GM21529 (cell line): Measurements from ENCODE around the gene UCHL1.

Experiments used
- ATAC-seq: cut with Tn5 transposase; IDR thresholded peaks from one replicate; pipeline ENCODE4 v1.9.1; 2021; ENCODE audit not compliant: unreplicated experiment

The UCHL1 gene

DNA sequence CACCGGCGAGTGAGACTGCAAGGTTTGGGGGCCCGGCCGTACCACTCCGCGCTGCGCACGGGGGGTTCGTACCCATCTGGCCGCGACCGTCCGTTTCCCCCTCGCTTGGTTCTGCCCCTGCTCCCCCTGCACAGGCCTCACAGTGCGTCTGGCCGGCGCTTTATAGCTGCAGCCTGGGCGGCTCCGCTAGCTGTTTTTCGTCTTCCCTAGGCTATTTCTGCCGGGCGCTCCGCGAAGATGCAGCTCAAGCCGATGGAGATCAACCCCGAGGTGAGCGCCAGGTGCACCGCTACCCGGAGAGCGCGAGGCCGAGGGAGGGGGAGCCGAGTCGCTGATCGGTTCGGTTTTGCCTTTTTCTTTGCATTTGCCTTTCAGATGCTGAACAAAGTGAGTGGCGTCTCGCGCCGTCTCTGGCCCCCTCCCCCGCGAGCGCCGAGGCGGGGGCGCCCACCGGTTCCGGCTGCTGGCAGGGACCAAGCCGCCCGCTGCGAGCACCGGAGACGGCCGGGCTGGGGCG is at the start of gene UCHL1:
Gene UCHL1, plus strand, starts transcription at position 189 of the 517 bp plus-strand sequence. Its CDS starts 49 bp downstream, at position 238.
- ATAC-seq: peak; percentile 21

GRCh38 chr4:41207291-41207831 is 49.4 kb upstream of the UCHL1 start:
- ATAC-seq: no peak

DNA sequence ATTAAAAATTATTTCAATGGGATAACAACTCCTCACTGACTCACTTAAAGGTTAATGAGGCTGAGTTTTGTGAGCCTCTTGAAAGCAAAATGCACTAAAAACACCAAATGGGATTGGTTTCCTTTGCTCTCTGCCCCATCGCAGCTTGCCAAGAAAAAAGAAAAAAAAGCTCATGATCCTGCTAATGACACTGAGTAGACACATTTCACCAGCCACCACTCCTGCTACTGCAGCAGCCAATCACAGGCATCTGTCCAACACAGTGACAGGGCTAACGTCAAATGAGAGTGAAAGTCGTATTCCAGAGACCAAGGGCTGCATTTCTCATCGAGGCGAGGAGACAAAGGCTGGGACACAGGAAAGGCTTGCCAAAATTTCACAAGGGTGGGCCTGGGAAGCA is 47.5 kb upstream of the UCHL1 start:
- ATAC-seq: no peak

DNA sequence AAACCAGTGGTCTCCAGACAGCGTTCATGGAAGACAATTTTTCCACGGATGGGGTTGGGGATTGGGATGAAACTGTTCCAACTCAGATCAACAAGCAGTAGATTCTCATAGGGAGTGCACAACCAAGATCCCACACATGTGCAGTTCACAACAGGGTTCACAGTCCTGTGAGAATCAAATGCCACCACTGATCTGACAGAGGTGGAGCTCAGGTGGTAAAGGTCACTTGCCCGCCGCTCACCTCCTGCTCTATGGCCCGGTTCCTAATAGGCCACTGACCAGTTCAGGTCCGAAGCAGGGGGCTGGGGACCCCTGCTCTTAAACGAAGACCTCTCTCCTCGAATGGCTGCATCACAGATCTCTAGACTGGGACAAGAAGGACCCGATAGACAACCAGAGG is 46.8 kb upstream of the UCHL1 start:
- no peak for ATAC-seq

DNA sequence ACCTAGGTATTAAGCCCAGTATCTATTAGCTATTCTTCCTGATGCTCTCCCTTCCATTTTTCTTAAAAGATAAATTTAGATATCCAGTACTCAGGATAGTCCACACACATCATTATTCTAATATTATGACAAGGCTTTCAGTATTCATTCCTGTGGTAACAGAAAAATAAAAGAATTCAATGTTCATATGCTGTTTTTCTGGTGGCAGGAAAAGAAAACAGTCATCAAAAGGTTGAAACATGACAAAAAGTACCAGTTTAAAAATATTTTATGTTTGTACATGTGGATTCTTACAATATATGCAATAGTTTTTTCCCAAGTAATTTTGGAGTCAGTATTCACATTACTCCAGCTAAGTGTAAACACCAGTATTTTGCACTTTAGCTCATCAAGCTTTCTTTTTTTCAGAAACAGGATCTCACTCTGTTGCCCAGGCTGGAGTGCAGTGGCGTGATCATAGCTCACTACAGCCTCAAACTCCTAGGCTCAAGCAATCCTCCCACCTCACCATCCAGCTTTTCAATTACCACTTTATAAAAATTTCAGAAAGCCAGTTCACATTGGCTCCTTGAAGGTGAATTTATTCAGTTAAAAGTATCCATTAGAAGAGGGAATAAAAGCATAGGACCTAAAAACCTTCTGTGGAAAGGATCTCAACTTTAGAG is 44.6 kb upstream of the UCHL1 start:
- no peak for ATAC-seq

- ATAC-seq: no peak
Measured at GRCh38 chr4:41212616-41213203, 44.0 kb upstream of the UCHL1 start.

DNA sequence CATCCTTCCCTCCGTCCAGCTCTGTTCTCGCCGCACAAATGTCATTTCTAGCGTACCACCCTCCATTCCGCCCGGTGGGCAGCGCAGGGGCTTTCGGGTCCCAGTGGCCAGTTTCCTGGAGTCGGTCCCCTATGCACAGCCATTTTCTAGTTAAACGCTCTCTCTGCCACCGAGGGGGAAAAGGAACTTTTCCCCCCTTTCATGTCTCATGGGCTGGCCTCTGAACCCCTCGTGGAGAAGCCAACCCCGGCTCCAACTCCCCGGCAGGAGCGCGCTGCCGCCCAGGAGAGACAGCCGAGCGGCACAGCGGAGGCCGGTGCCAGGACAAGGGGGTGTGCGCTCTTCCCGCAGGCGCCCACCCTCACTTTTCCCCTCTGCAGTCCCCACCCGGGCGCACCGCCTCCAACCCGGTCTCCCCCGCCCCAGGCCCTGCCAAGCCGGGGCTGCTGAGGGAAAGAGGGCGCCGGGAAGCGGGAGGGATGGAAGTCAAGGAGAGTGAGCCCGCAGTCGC is 43.0 kb upstream of the UCHL1 start:
- ATAC-seq: peak; percentile 12

DNA sequence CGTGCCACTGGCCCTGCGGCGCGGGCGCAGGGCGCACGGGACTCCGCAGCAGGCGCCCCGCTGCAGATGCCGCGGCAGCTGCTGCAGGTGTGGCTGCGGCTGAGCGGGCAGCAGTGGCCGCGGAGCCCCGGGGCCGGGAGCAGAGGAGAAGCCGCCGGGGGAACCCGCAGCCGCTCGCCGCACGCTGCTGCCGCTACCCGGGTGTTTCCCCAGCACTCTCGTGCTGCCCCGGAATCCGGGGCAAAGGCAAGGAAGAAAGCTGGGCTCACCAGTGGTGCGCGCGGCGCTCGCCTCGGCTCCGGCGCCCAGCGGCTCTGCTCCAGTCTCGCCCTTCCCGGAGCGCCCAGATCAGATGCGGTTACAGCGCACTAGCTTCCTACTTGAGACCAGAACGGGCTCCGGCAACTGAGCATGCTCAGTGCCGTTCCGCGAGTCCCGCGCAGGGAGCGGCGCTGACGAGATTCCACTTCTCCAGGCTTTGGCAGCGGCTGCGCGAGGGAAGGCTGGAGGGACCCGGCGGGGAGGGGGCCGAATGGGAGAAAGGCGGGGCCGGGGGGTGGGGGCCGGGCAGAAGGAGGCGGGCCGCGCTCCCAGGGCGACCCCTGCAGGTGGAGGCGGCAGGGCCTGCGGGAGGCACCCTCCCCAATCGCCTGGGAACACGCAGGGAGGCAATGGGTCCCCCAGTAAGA is 42.4 kb upstream of the UCHL1 start, which contains the start of gene APBB2:
Gene APBB2, minus strand, starts transcription at position 407 of the 689 bp plus-strand sequence. CDS start 181,288 bp downstream, outside the sequence.
- peak; percentile 59 for ATAC-seq

DNA sequence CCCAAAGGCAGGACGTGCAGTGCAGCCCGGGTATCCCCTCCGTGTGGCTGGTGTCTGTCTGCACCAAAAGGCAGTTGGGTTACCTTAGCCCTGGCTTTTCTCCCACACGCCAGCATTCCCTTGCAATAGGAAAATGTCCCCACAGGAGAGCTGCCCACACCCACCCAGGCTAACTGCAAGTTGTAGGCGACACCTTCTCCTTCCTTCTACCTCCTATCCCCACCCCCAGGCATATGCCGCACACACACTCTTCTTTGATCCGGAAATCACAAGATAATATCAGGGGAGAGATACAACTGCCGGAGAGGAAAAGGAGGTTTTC is 41.9 kb upstream of the UCHL1 start:
- no peak for ATAC-seq

- no peak for ATAC-seq
Measured at GRCh38 chr4:41215155-41215554, 41.6 kb upstream of the UCHL1 start.

DNA sequence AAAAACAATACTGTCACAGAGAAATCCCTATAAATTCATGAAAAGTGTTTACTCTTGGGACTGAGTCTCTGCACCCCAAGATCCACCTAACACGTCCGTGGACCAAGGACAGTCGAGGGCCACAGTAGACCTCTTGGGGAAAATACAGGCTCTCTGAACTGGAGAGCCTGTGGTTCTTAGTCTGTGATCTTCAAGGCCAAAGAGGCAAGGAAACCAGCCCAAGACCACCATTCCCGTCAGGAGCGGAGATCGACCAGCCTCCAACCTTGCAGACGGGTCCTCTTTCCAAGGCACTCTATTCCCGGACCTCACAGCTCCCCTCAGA is 40.8 kb upstream of the UCHL1 start:
- ATAC-seq: no peak

DNA sequence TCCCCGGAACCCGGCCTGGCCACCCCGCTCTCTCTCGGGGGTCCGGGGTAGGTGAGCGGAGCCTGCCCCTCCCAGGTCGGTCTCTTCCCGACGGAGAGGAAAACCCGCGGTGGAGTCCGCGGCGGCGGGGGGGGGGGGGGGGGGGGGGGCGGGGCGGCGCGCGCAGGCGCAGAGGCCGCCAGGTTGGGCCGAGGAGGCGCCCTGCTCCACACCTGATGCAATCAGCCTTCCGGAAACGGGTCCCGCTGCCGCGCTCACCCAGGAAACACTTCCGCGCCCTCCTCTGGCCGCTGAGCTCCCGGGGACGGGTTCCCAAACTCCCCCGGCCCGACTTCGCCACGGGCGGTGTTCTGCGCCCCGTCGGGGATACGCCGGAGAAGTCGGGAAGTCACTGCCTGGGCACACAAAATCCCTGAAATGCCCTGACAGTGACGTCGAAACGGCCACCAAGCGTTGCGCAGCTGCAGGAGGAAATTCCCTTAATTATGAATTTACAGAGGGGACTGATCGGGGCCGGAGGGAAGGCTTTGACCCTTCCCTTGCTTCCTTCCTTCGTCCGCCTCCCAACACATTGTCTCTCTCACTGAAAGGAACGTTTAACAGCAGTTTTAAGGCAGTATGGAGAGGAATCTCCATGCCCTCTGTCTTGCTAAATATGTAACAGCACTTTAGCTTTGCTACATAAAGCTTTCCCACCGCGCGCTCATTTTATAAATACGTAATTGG is 40.3 kb upstream of the UCHL1 start:
- peak; percentile 50 for ATAC-seq

DNA sequence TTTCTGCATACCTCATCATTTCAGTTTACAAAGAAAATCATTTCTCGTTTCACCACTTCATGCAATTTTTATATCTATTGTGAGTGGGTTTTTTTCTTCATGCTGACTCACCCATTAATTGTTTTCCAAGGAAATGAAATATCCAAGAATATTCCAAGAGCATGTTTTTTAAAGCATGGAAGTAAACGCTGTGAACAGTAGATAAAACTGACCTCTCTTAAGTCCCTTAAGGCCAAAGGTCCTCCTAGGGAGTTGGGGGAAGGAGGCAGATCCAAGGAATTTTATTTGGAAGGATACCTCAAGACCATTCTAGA is 39.8 kb upstream of the UCHL1 start:
- ATAC-seq: no peak

GRCh38 chr4:41217374-41217773 is 39.4 kb upstream of the UCHL1 start:
- no peak for ATAC-seq

DNA sequence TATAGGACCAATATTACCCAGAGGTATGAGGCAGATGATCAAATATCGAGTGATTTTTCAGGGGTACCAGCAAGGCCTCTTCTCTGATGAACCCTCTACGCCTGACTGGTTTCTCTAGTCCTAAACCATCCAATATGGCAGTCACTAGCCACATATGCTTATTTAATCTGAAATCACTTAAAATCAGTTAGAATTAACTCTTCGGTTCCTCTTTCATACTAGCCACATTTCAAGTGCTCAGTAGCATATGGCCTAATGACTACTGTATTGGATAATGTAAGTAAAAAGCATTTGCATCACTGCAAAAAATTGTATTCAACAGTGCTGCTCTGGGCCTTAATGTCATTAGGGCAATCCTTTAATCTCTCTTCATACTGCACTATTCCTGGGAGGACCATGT is 38.0 kb upstream of the UCHL1 start:
- ATAC-seq: no peak

- no peak for ATAC-seq
Measured at GRCh38 chr4:41219421-41219950, 37.2 kb upstream of the UCHL1 start.

DNA sequence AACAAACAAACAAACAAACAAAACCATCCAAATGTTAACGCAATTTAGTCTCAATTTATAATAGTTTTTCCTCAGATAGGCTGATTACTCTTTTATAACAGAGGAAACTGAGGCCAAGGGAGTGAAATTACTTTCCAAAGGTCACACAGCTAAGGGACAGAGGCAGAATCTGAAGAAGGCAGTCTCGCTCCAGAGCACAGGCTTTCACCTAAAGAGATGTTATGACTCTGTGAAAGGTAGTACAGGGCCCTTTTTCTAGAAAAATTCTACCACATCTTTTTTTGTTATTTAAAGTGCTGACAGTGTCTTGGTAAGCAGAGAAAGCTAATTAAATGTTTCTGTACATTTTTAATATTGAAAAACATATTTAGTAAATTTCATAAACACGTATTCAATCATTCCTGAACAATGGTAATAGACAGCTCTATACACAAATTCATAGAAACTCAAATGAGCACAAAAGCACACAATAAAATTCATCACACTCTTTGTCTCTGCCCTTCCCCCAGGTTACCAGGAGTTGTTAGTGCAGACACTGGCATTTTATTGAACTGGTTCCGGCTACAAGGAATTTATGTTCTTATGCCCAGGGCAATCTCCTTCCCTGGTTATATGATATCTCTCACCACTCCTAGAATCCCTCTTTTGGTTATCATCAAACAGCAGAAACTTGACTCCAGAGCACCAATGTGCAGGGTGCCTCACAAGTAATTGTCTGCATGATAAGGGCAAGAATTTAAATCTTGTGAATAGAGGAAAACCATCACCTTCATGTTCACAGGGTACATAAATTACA is 34.7 kb upstream of the UCHL1 start:
- ATAC-seq: no peak

DNA sequence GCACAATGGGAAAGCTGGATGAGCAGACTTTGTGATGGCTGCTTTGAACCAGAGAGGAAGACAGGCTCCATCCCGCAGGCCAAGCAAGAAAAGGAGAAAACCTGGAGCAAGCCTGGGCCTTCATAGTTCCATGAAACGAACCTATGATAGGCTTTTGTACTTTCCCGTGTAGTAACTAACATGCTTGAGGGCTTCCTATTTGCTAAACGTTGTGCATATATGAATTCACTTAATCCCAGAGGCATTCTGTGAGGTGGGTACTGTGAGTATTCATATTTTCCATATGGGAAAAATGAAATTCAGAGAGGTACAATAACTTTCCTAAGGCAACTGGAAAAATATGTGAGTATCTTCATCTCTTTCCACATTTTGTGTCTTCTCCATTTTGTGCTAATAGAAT is 28.8 kb upstream of the UCHL1 start:
- ATAC-seq: no peak

DNA sequence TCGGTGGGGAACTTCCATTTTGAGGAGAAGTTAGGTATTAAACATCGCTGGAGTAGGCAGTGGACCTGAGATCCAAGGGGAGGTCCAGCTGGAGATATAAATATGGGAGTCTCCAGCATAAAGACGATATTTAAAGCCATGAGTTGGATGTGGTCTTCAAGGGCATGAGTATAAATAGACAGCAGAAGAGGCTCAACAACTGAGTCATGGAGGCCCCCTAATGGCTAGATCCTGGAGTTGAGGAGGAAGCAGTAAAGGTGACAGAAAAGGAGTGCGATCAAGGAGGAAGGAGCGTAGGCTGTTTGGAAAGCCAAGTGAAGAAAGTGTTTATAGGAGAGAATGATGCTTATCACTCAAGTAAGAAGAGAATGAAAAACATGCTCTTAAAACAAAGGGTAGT is 24.3 kb upstream of the UCHL1 start:
- no peak for ATAC-seq

- no peak for ATAC-seq
Measured at GRCh38 chr4:41232856-41233255, 23.9 kb upstream of the UCHL1 start.
